NCI-H82 (cell line): Measurements from ENCODE around the gene TLNRD1.
"Not testable (repeated sequence)": the region's sequence is repeated elsewhere in the genome, so short reads cannot be mapped to it uniquely, and the experiment has no call there.

Experiments used
- DNase-seq: peaks from one replicate; lab custom pipeline; 2025; lab: John Stamatoyannopoulos, UW

TLNRD1 gene

DNA sequence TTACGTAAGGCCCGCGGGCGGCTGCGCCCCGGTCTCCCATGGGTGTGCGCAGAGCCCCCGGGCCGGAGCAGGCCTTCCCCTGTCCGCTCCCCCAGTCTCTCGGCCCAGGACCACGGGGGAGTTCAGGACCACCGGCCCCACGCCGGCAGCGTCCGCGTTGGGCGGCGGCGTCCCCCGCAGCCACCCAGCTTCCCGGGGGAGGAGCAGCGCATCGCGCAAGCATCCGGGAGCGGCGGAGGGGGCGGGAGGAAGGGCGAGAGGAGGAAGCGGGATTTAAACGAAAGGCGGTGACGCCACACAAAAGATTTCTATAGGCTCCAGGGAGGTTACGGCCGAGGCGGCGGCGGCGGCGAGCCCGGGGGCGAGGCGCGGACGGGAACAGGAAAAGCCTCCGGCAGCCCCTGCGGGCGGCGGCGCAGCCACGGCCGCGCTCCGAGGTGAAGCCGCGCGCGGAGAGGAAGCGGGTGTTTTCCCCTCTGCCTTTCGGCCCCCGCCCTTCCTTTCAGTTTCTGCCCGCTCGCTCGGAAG, at the start of gene TLNRD1:
Gene TLNRD1, plus strand, starts transcription at position 300 of the 528 bp plus-strand sequence. CDS start 1,349 bp downstream, outside the sequence.
- peak; percentile 96 for DNase-seq

DNA sequence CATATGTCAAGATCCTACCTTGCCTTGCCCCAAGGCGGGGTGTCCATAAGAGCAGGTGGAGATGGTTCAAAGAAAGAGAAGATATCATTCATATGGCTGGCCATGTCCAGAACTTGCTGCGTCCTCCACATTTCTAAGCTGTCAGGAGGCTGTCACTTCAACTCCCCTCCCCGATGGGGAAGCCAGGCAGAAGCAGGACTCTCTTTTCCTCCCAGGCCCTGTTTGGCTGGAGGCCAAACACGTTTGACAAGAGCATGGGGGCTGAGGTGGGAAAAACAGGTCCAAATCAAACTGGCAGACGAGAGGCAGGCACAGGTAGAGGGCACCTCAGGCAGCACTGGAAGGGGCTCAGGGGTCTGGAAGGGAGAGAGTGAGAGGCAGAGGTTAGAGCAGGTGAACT, 48.8 kb upstream of the TLNRD1 start:
- DNase-seq = no peak

DNA sequence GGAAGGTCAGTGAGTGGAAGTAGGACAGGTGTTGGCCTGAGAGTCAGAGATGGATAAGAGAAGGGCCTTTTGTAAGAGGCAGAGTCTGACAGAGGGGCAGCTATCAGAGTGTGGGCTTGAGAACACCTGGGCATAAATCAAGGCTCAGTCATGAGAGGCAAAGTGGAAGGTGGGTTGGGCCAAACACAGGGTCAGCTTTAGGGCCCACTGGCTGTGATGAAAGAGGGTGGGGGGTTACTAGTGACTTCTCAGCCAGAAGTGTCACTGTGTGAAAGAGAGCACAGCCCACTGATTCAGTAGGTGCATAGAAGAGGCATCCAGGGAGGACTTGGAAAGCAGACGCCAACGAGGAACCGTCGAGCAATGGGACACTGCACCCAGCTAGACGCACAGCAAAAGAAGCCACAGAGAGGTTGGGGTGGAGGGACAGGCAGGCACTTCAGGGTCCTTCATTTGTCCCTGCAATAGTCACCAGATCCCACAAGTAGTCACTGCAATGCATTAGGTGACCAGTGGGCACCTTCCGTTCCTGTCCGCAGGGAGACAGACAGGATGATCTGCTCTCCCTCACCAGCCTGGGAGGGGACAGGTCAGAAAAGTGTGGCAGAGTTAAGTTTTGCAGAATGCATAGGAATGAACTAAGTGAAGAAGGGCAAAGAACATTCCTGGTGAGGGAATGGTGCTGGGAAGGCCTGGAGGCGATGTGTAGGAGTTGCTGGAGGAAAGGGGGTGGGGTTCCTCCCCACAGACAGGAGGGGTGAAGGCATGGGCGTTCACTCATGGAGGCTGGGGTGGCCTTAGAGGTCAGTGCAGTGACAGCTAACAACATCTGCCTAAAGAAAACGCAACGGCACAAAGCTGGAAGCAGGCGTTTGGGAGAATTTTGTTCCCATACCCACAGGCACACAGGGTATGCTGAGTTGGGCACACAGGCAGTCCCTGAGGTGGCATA, 47.4 kb upstream of the TLNRD1 start:
- DNase-seq = no peak

DNA sequence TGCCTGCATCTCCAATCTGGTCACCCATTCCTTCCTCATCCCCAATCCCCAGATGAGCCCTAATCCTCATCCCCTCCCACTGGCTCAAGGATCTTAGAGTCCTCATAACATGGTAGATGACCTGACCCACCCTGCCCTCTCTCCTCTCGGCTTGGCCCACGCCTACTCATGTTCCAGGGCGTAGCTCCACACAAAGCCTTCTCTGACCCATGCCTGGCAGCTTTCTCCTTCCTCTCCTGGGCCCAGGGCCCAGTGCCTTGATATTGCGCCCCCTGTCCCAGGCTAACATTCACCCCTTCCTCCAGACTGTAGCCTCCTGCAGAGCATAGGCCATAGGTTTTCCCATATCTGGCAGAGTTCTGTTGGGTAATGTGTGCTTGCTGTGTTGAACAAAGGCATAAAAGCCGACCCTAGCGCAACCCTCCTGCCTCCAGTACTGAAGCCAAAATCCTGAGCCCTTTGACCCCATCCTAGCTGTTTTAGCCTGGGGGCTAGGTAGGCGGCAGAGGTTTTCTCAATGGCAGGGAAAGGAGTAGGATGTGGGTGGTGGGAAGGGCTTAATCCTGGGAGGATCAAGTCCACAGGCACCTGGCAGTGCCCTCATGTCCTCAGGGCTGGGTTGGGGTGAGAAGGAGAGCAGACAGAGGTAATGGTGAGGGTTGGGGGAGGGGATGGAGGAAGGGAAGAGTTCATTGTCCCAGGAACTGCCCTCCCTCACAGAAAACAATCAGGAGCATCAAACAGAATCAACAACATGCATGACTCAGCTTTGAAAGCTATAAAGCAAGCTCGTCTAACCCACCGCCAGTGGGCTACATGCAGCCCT, 46.6 kb upstream of the TLNRD1 start:
- DNase-seq = no peak

DNA sequence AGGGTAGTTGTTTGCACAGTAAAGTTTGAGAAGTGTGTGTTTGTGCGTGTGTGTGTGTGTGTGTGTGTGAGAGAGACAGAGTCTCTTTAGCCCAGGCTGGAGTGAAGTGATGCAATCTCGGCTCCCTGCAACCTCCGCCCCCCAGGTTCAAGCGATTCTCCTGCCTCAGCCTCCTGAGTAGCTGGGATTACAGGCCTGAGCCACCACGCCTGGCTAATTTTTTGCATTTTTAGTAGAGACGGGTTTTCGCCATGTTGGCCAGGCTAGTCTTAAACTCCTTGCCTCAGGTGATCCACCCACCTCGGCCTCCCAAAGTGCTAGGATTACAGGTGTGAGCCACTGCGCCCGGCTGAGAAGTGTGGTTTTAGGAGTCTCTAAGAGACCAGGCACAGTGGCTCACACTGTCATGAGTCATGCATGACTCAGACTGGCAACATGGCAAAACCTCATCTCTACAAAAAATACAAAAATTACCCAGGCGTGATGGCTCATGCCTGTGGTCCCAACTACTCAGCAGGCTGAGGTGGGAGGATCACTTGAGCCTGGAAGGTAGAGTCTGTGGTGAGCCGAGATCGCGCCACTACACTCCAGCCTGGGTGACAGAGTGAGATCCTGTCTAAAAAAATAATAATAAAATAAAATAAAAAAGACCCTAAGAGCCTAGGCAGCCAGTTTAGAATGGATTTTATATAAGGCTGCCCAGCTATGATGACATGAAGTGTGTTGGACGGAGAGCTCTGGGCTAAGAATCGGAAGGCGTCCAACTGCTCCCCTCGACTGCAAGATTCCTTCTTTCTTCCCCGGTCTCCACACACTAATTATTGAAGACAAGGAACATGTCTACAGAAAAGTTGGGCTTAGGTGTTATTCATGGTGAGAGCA, 44.9 kb upstream of the TLNRD1 start:
- not testable (repeated sequence) for DNase-seq

- peak; percentile 63 for DNase-seq
These were observed 43.2 kb upstream of the TLNRD1 start for GRCh38 chr15:80957556-80957955.

DNA sequence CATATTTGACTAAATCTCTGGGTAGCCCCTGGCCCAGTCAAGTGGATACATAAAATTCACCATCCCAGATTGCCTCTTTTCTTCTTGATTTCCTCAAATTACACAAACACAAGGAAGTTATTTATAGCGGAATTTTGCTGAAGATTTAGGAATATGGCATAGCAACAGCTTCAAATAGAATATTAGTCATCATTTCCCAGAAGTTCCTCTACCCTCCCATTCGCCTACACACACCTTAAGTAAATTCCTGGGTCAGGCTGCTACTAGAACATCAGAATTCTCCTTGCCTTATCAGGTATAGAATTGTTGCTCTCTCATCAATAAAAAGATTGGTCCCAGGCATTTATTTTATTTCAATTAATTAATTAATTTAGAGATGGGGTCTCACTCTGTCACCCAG, 42.7 kb upstream of the TLNRD1 start:
- DNase-seq = no peak

DNA sequence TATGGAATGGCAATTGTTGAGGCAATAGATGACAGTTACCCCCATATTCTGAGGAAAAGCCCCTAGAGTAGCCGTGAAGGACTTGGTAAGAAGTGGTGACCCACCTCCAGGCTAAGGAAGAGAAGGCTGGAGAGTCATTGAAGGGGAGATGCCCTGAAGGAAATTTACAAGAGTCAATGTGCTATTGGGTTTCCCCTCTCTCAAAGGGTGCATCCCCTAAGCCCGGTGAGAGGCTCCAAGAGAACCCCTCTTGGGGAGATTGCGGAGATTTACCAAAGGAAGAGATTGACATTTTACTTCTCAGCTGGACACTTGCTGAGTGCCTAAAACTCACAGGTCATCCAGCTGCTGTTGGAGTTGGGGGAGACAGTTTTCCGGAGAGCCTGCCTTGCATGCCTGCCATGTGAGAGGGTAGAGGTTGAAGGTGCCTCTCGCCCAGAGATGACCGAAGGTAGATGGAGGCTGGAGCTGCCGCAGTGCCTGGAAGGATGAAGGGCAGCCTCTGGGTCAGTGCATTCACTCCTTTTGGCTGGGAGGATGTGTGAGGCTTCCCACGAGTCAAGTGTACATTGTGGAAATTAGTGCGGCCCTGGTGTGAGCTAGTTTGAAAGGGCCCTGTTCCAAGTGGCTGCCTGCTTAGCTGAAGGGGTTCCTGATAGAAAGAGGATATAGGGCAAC, 41.8 kb upstream of the TLNRD1 start:
- no peak for DNase-seq

GRCh38 chr15:80965454-80965853, 35.3 kb upstream of the TLNRD1 start:
- DNase-seq = not testable (repeated sequence)

DNA sequence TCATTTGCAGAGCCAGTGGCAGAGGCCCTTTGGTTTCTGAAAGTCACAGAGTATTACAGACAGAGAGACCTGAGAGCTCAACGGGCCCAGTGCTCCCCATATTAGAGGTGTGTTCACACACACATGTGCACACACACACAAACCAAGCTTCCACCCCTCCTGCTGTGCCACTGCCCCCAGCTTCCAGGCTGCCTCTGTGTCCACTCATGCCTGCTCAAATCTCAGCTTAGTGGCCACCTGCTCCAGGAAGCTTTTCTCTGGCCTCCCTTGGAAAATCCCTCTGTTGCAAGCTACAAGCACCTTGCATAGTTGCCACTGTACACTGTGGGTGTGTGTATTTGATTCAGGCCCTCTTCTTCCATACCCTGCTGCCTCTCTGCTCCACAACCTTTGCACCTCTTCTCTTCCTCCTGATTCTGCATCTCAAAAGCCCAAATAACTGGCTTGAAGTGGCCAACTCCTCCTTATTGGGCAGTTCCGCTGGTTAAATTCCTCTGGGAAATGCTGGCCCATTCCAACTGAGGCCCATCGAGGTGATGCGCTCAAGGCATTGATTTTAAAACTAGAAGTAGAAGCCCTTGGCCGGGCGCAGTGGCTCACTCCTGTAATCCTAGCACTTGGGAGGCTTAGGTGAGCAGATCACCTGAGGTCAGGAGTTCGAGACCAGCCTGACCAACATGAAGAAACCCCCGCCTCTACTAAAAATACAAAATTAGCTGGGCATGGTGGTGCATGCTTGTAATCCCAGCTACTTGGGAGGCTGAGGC, 34.1 kb upstream of the TLNRD1 start:
- no peak for DNase-seq

DNA sequence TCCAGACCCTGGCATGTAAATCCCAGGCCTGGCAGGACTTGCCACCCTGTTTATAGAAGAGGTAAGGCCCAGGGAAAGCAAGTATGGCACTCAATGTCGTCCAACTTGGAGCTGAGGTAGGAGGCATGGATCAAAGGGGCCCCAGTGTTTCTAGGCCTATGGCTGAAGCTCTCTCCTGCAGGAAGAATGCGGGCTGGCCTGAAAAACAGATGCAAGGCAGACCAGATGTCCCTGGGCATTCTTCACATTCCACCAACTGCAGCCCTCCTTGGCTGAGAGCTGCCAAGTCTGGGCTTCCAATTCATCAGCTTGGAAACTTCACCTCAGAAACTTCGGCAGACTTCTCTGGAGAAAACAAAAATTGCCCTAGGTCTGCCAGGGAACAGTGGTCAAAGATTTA, 33.3 kb upstream of the TLNRD1 start:
- DNase-seq = no peak

DNA sequence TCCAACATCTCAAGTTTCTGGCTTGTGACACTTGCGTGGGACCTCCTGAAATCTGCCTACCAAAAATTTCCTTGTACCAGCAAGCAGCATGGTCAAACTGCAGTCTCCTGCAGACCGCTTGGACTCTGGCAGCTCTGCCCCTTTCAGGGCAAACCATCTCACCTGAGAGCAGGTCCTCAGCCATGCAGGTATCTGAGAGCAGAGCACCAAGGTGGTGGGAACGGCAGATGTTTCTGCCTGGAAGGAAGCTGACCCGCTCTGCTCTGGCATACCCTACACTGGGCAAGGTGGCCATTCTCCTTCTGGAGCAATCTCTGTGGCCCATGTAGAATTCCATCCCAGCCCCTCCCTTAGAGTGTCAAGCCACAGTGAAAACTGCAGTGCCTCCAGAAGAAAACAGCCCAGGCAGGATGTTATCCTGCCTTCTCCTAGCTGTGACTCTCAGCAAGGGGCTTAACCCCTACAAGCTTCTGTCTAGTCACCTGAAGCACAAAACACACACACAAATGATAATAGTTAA, 32.7 kb upstream of the TLNRD1 start:
- DNase-seq = no peak

DNA sequence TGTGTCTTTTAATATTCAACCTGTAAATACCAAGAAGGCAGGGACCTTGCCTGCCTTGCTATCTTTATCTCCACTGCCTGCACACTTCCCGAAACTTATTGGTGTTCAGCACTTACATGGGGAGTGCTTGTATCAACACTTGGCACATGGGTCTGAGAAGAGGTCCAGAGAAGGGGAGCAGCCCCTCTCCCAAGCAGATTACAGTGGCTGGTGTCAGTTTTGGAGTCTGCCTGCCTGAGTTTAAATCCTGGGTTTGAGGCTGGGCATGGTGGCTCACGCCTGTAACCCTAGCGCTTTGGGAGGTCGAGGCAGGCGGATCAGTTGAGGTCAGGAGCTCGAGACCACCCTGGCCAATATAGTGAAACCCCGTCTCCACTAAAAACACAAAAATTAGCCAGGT, 31.4 kb upstream of the TLNRD1 start:
- no peak for DNase-seq

DNA sequence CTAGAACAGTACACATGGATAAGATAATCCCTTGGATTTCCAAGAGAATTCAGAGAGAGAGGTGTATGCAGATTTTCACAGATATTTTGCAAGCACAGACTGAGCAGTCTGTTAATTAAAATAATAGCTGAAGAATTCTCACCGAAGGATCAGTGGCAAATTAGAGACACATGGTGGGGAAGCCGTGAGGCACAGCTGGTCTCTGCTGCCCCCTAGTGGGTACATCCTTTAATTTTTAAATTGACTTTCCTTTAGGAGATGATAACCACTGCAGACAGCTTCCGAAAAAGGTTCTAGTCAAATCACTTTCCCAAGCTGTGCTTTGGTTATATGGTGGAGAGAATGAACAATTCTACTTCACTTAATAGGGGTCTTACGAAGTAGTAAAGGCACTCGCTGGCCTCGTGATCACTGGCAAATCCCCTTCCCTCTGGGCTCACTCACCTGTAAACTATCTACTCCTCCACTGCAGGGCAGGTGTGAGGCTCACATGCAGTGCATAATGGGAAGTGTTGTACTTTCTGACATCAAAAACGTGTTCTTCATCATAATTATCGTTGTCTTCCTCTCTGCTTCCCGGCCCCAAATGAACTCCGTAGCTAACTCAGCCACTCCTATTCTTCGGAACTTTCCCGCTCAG, 30.6 kb upstream of the TLNRD1 start:
- peak; percentile 85 for DNase-seq

- no peak for DNase-seq
These were observed 30.1 kb upstream of the TLNRD1 start for GRCh38 chr15:80970658-80971057.

GRCh38 chr15:80971143-80971542, 29.6 kb upstream of the TLNRD1 start:
- no peak for DNase-seq

DNA sequence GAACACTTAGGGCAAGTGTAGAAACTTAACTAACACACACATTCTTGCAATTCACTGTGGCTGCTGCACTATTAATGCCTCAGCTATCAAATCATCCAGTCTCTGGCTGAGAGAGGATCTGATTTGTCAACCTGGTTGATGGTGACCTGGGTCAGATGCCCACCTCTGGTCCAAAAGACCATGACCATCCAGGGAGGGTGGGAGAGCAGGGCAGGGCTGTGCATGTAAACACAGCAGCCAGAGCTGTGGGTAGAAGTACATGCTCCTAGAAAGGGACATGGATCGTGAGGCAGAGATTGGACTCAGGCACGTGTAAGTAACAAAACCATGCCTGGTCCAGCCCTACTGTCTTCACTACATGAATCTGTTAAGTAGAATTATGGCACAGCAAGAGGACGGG, 28.4 kb upstream of the TLNRD1 start:
- no peak for DNase-seq

DNA sequence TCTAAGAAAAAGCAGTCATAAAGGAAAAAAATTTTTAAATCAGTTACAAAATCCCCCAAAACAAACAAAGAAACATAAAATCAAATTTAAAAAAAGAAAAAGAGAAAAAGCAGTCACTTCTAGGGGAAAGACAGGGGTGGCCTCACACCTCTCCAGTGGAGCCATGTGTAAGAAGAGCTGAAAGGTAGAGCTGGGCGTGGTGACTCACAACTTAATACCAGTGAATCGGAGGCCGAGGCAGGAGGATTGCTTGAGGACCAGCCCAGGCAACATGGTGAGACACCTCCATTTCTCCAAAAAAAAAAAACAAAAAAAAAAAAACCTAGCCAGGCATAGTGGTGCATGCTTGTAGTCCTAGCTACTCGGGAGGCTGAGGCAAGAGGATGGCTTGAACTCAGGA, 25.8 kb upstream of the TLNRD1 start:
- DNase-seq = no peak

DNA sequence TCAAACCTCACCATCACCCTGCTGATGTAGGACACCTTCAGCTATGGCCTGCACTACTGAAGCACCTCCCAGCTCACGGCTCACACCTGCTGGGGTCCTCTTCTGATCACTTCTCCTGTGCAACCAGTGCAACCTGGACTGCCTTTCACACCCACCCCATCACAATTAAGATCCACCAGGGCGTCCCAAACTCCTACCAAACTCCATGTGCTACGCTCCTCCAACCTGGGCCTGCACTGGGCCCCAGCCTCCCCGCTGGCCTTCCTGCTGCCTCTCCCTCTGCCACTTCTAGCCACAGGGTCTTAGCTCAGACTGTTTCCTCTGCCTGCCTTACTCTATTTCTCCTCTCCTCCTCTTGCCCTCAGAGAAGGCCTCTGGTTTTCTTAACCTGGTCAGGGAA, 23.9 kb upstream of the TLNRD1 start:
- DNase-seq = no peak

GRCh38 chr15:80977627-80978036, 23.1 kb upstream of the TLNRD1 start:
- DNase-seq = peak; percentile 91
